Epithelial cell of esophagus (primary cell): Measurements from ENCODE around the gene C4orf33.

Source experiments
- DNase-seq: peaks from one replicate; pipeline ENCODE4 v3.0.0; 2010; ENCODE audit warnings: low read depth
- H3K4me3 ChIP-seq: 2 replicates; pipeline ENCODE4 v1.5.1; 2011; ENCODE audit warnings: mild to moderate bottlenecking, low read length, control low read depth
- TF ChIP-seq, protein P1 (sequence below): IDR thresholded peaks from 2 replicates; pipeline ENCODE4 v1.5.1; 2011; ENCODE audit warnings: low read depth, mild to moderate bottlenecking, low read length, control low read depth, inconsistent platforms; ENCODE audit not compliant: insufficient read depth; ENCODE audit errors: missing control alignments

Gene C4orf33

DNA sequence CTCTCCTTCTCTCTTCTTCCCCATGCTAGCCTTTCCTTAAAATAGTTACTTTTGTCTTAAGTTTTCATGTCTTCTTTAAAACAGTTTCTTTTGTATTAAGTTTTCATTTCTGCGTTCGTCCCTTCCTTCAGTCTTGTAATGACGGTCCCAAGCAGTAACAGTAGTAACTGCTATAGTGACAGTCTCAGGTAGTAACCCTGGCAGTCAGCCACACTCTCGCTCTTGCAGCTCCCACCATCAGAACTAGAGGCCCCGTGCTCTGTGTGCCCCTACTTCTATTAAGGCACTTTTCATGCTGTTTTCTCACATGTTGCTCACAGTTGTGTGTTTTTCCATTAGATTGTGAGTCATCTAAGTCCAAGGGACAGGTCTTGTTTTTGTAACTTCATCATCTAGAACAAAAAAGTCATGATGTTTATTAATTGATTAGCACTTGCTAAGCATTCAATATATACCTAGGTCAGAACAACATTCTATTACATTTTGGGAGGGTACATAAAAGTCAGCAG is 49.3 kb downstream of the C4orf33 start:
- TF ChIP-seq, protein P1, sequence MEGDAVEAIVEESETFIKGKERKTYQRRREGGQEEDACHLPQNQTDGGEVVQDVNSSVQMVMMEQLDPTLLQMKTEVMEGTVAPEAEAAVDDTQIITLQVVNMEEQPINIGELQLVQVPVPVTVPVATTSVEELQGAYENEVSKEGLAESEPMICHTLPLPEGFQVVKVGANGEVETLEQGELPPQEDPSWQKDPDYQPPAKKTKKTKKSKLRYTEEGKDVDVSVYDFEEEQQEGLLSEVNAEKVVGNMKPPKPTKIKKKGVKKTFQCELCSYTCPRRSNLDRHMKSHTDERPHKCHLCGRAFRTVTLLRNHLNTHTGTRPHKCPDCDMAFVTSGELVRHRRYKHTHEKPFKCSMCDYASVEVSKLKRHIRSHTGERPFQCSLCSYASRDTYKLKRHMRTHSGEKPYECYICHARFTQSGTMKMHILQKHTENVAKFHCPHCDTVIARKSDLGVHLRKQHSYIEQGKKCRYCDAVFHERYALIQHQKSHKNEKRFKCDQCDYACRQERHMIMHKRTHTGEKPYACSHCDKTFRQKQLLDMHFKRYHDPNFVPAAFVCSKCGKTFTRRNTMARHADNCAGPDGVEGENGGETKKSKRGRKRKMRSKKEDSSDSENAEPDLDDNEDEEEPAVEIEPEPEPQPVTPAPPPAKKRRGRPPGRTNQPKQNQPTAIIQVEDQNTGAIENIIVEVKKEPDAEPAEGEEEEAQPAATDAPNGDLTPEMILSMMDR: no peak
- DNase-seq: no peak
- no peak overlapping the region for H3K4me3 ChIP-seq

DNA sequence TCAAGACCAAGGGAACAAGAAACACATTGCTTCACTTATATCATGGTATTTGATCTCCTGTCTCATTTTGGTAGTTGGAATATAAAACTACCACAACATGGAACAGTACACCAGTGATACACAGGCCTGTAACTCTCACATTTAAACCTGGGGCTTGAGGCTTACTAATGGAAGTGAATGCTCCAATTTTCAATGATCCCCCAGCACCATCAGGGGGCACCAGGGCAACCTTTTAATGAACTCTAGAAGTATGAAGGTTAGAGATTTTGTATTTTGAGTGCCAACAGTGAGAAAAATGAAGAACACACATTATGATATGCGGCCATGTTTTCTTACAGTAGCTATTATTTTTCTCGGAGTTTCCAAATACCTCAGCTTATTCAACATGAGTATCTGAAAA is 50.7 kb downstream of the C4orf33 start:
- no peak for DNase-seq
- TF ChIP-seq, protein P1: no peak
- H3K4me3 ChIP-seq: no peak overlapping the region

DNA sequence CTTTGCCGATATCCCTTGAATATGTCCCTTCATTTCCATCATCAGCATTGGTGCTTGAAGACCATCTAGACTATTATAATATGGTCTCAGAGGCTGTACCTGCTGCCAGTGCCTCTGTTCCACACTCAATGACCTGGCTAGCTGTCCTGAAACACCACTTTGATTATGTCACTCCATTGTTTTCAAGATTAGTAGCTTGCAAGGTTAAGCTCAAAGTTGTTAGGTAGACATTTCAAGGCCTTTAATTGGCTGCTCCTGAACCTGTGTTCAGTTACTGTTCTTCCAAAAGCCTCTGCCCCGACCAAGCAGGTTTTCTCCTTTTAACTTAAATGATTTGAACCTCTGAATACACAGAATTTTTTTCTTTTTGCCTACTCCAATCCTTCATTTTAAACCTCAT is 52.9 kb downstream of the C4orf33 start:
- TF ChIP-seq, protein P1: no peak
- no peak overlapping the region for H3K4me3 ChIP-seq
- DNase-seq: no peak

DNA sequence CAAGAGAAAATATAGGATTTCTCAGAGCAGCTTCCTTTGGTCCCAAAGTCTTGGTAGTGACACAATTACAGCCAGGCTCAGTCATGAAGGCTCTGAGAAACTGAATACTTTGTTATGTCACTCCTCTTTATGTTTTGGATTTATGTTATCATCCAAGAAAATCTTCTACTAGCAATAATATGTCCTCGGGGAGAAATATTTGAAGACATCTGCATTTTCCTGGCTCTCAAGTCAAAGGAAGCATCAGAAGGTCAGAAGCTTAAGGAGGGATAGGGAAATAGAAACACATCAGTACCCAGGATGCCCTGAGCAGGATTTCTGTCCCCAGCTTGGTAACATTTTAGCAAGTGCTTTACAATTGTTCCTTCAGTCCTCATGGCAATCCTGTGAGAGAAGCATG is 54.0 kb downstream of the C4orf33 start:
- H3K4me3 ChIP-seq: no peak overlapping the region
- DNase-seq: no peak
- TF ChIP-seq, protein P1: no peak

DNA sequence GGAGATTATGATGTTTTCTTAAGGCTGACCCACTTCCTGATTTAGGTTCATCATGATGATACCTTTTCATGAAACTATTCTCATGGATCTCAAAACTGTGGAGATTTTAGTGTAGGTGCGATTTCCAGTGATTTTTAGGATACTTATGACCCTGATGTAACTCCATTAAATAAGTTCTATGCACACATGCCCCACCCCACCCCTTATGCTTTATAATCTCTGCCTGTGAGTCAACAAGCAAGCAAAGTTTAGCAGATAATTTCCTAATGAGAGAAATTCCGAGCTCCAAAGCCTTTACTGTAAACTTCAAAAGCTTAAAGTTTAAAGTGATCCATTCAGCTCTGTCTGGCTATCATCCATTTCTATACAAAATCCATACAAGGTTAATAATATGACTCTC is 56.4 kb downstream of the C4orf33 start:
- TF ChIP-seq, protein P1: no peak
- no peak for DNase-seq
- H3K4me3 ChIP-seq: no peak overlapping the region

DNA sequence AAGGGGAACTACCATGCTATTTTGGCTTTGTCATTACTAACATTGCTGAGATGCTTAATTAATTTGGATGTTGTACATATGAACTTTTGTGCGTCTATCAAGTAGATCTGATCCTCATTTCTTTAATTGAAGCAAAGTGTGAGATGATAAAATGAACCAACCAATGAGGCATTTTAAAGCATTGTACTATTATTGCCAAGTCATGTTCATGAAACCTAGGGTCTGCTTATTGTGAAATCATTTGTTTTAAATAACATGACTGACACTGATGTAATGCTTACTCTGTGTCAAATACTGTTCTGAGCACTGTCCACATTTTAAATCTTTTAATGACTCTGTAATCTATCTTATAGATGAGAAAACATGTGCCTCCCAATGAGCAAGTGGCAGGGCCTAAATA is 57.7 kb downstream of the C4orf33 start:
- TF ChIP-seq, protein P1: no peak
- DNase-seq: no peak
- H3K4me3 ChIP-seq: no peak overlapping the region

DNA sequence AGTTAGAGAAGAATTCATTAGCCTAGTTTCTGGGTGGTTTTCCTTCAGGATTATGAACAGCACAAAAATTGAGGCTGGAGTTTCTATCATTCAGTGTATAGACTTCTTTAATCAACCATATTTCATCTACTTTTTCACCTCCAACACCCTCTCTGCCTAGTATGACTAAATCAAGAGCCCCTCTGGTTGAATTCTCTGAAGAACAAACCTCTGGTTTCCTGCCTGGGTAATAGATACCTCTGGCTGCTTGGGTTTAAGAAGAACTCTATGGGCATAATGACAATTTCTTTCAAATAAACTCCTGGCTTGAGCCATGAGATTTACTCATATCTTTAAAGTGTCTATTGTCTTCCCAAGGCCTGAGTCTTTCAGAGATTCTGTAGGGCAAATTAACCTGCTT is 66.5 kb downstream of the C4orf33 start:
- no peak overlapping the region for H3K4me3 ChIP-seq
- TF ChIP-seq, protein P1: no peak
- DNase-seq: no peak
